Measurements from ENCODE around the gene HSPA2.
"Not testable (repeated sequence)": the region's sequence is repeated elsewhere in the genome, so short reads cannot be mapped to it uniquely, and the experiment has no call there.

HSPA2 gene

GRCh38 chr14:64516969-64517368 lies 23.6 kb upstream of the HSPA2 start:
- no peak for DNase-seq

DNA sequence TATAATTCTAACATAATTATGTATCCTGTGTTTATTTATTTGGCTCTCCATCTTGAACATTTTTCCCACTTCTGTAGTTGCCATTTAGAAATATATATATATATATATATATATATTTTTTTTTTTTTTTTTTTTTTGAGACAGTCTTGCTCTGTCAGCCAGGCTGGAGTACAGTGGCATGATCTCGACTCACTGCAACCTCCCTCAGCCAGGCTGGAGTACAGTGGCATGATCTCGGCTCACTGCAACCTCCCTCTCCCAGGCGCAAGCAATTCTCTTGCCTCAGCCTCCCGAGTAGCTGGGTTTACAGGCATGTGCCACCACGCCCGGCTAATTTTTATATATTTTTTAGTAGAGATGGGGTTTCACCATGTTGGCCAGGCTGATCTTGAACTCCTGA lies 22.9 kb upstream of the HSPA2 start:
- DNase-seq = not testable (repeated sequence)

GRCh38 chr14:64518229-64518628 lies 22.3 kb upstream of the HSPA2 start:
- DNase-seq = no peak

- no peak for DNase-seq
Observed at GRCh38 chr14:64520699-64521098, 19.8 kb upstream of the HSPA2 start.

DNA sequence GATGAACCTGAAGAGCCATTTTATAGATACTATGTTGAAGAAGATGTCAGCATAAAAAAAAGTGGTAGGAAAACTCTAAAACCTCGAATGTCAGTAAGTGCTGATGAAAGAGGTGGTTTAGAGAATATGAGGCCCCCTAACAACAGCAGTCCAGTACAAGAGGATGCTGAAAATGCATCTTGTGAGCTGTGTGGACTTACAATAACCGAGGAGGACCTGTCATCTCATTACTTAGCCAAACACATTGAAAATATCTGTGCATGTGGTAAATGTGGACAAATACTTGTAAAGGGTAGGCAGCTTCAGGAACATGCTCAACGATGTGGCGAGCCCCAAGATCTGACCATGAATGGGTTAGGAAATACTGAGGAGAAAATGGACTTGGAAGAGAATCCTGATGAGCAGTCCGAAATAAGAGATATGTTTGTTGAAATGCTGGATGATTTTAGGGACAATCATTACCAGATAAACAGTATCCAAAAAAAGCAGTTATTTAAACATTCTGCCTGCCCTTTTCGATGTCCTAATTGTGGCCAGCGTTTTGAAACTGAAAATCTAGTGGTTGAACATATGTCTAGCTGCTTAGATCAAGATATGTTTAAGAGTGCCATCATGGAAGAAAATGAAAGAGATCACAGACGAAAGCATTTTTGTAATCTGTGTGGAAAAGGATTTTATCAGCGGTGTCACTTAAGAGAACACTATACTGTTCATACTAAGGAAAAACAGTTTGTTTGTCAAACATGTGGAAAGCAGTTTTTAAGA lies 17.8 kb upstream of the HSPA2 start:
- DNase-seq = no peak

GRCh38 chr14:64525354-64525753 lies 15.2 kb upstream of the HSPA2 start:
- DNase-seq = no peak

GRCh38 chr14:64531567-64531966 lies 9.0 kb upstream of the HSPA2 start:
- DNase-seq = no peak

DNA sequence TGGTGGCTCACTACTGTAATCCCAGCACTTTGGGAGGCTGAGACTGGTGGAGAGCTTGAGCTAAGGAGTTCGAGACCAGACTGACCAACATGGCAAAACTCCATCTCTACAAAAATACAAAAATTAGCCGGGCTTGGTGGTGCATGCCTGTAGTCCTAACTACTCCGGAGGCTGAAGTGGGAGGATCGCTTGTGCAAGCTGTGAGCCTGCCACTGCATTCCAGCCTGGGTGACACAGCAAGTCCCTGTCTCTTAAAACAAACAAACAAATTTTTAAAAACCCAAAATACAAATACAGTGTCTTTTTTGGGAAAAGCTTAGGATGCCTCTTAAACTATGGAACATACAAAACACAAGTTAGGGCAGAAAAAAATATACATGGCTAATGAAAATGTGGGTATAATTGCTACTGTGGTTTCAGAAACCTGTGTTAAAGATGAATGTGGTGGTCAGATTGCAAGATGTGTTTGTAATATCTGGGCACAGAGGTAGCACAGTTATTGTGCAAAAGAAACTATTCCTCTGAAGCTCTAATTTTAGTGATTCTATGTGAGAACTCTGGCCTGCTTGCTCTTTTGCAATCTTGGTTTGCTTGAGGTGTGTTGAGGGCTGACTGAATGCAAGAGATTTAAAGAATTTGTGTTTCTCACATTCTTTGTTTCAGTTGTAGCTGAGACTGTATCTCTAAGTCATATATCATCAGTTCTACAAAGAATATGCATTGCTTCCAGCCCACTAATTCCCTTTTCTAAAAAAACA lies 3.9 kb upstream of the HSPA2 start:
- no peak for DNase-seq

- no peak for DNase-seq
Observed at GRCh38 chr14:64541261-64541971, 875 bp downstream of the HSPA2 start.

- DNase-seq = no peak
Observed at GRCh38 chr14:64541972-64542835, 1.7 kb downstream of the HSPA2 start.

- no peak for DNase-seq
Observed at GRCh38 chr14:64542836-64543201, 2.3 kb downstream of the HSPA2 start.

GRCh38 chr14:64544607-64545312 lies 4.2 kb downstream of the HSPA2 start:
- DNase-seq = no peak

- no peak for DNase-seq
Observed at GRCh38 chr14:64549016-64549415, 8.5 kb downstream of the HSPA2 start.

- DNase-seq = no peak
Observed at GRCh38 chr14:64549791-64550620, 9.5 kb downstream of the HSPA2 start, which contains the start of gene PPP1R36. Gene PPP1R36 (plus strand): TSS chr14:64549961. CDS start chr14:64549998, 37 bp downstream.

GRCh38 chr14:64550621-64551333 lies 10.2 kb downstream of the HSPA2 start:
- DNase-seq = no peak

DNA sequence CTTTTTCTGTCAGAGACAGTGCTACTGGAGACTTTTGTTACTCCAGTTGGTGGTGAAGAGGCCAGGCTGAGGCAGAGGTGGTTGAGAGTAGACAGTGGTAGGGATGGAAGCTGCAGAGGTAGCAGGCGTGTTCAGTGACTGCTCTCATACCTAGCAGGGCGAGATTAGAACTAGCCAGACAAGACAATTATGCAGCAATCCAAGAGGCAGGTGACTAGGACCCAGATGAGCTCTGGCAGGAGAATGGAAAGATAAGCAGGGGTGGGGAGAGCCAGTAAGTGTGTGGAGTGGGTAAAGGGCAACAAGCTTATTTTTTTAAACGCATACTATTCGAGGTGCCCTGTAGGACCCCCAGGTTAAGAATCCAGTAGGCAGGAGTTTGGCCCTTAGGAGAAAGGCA lies 14.0 kb downstream of the HSPA2 start:
- no peak for DNase-seq

- no peak for DNase-seq
Observed at GRCh38 chr14:64556526-64556925, 16.0 kb downstream of the HSPA2 start.

GRCh38 chr14:64558216-64558615 lies 17.7 kb downstream of the HSPA2 start:
- not testable (repeated sequence) for DNase-seq

GRCh38 chr14:64561631-64562030 lies 21.1 kb downstream of the HSPA2 start:
- no peak for DNase-seq

DNA sequence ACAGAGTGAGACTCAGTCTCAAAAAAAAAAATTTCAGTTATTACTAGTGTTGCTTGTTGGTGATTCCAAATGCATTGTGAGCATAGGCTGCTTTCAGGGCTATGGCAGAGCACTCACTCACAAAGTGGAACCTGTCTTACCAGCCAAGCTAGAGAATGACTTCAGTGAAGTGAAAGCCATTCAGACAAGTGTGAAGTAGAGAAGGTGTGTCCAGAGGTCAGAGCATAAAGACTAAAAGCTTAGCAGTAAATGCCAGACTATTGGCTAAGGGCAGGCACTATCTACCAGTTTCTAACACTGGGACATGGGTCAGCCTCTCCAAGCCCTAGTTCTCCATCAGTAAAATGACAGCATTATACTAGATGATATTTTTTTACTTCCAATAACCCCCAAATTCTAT lies 21.9 kb downstream of the HSPA2 start:
- no peak for DNase-seq
